ENCODE data around the gene TBC1D24. TPM values are rescaled to one million over a fixed set of nuclear protein-coding genes. Genes with fewer than 3 reads are reported as not detected.
A peak's percentile ranks its signal among the peaks of the same experiment; 100 is the strongest.

Gene TBC1D24
- total RNA-seq, result 10 to 100 TPM; 16.6 to 16.7 TPM

DNA sequence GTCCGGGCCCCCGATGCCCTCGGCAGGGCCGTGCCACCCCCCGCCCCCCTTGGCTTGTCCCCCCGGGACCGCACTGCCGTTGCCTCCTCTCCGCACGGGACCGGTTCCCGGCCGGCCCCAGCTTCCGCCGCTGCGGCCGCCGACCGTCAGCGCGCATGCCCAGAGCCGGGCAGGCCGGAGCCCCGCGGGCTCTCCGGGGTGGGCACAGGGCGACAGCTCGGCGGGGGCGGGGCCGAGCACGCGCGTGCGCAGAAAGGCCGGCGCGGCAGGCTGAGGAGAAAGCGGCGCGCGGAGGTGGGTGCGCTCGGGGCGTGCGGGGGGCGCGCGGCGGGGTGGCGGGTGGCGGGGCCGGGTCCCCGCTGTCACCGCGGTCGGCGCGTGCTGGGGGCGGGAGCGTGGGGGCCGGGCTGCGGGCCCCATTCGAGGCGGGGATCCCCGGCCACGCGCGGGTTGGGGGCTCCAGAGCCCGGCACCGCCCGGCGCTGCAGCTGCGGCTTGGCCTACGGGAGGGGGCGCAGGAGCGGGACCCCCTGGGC is at the start of gene TBC1D24:
Gene TBC1D24, plus strand, starts transcription at position 251 of the 536 bp plus-strand sequence. CDS start 21,022 bp downstream, outside the sequence.
- intact Hi-C loops (cut with micrococcal nuclease), result no loop called here
- Mint-ChIP-seq H3K36me3 (ENCODE audit: low read depth) (no peaks in the 10 kb centered on the region), H3K27ac (peak within 1 kb of the TSS; percentile 72), H3K4me3 (peak within 1 kb of the TSS; percentile 76), H3K4me1 (ENCODE audit: low read depth) (peaks cover 25% of the 10 kb centered on the region), H3K9me3 (no peaks in the 10 kb centered on the region), H3K27me3 (peaks cover 16% of the 10 kb centered on the region)
- ChIA-PET CTCF (interaction anchor here (1.0 to 1.7 kb wide), 2 partner anchors 13 to 15 kb away, joined by 3 to 5 read pairs; partner anchors contain the start of gene TEDC2), POLR2A (interaction anchor here (1.0 to 1.8 kb wide), 2 partner anchors 14 to 320 kb away, joined by 3 to 6 read pairs; no protein-coding TSS in a partner anchor)
- DNase-seq (peak; percentile 85), ATAC-seq (peak; percentile 72)
- TF ChIP-seq, protein P1, sequence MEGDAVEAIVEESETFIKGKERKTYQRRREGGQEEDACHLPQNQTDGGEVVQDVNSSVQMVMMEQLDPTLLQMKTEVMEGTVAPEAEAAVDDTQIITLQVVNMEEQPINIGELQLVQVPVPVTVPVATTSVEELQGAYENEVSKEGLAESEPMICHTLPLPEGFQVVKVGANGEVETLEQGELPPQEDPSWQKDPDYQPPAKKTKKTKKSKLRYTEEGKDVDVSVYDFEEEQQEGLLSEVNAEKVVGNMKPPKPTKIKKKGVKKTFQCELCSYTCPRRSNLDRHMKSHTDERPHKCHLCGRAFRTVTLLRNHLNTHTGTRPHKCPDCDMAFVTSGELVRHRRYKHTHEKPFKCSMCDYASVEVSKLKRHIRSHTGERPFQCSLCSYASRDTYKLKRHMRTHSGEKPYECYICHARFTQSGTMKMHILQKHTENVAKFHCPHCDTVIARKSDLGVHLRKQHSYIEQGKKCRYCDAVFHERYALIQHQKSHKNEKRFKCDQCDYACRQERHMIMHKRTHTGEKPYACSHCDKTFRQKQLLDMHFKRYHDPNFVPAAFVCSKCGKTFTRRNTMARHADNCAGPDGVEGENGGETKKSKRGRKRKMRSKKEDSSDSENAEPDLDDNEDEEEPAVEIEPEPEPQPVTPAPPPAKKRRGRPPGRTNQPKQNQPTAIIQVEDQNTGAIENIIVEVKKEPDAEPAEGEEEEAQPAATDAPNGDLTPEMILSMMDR (IDR thresholded peaks at IDR 0.05), result no peak

GRCh38 chr16:2425825-2426430 is 49.0 kb upstream of the TBC1D24 start:
- ChIA-PET POLR2A (no interaction called here), CTCF (interaction anchor here (1.3 kb wide), 1 partner anchor 15 kb away, joined by 3 read pairs; no protein-coding TSS in a partner anchor)
- Mint-ChIP-seq H3K27me3 (no peaks in the 10 kb centered on the region), H3K4me3 (no peak overlapping the region), H3K27ac (no peak overlapping the region), H3K36me3 (ENCODE audit: low read depth) (peaks cover 10% of the 10 kb centered on the region), H3K4me1 (ENCODE audit: low read depth) (peaks cover 19% of the 10 kb centered on the region), H3K9me3 (no peaks in the 10 kb centered on the region)
- TF ChIP-seq, protein P1 (IDR thresholded peaks at IDR 0.05), result no peak
- no peak for ATAC-seq
- intact Hi-C loops (cut with micrococcal nuclease), result loop anchor here (10.0 kb wide), 1 partner anchor 81 kb away; the partner anchor contains the start of gene ABCA3
- DNase-seq, result no peak

DNA sequence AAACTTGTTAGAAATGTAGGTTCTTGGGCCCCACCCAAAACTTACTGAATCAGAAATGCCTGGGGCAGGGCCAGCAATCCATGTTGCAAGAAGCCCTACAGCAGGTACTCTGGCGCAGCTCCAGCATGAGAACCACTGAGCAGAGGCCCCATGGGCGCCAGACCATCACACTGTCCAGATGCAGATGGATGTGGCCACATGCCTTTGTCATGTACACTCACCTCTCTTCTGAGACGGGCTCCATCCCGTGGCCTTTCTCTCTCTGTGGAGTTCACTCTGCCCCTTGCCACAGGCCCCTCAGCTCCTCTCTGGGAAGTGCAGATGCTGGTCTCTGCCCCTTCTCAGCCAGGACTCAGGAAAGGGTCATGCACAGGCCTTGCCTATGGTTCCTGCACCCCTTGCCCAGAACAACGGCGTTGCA is 48.0 kb upstream of the TBC1D24 start:
- TF ChIP-seq, protein P1 (IDR thresholded peaks at IDR 0.05), result no peak
- ATAC-seq (no peak), DNase-seq (no peak)
- no peaks in the 10 kb centered on the region for H3K27me3 Mint-ChIP-seq
- H3K9me3 Mint-ChIP-seq, result no peaks in the 10 kb centered on the region
- ChIA-PET CTCF (interaction anchor here (1.3 kb wide), 1 partner anchor 14 kb away, joined by 3 read pairs; no protein-coding TSS in a partner anchor), POLR2A (interaction anchor here (0.9 kb wide), 1 partner anchor 22 kb away, joined by 4 read pairs; no protein-coding TSS in a partner anchor)
- peaks cover 17% of the 10 kb centered on the region for H3K4me1 Mint-ChIP-seq (ENCODE audit: low read depth)
- intact Hi-C loops (cut with micrococcal nuclease), result loop anchor here (10.0 kb wide), 1 partner anchor 82 kb away; the partner anchor contains the start of gene ABCA3
- H3K27ac Mint-ChIP-seq, result no peak overlapping the region
- no peak overlapping the region for H3K4me3 Mint-ChIP-seq
- H3K36me3 Mint-ChIP-seq (ENCODE audit: low read depth), result peaks cover 13% of the 10 kb centered on the region

DNA sequence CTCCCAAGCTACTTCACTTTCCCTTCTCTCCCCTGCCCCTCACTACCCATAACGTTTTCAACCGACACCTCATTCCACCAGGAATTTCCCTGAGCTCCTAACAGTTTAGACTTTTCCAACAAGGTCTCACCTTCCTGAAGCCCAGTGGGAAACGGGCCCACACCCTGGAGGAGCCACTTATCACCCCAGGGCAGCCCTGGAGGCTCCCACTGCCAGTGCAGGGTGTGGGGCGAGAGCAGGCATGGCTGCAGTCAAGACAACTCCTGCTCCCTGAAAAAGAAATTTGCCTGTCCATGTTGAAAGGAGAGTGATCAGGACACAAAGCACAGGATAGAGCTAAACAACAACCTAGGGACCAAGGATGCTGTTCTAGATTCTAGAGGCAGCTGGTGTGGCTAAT is 47.4 kb upstream of the TBC1D24 start:
- Mint-ChIP-seq H3K36me3 (ENCODE audit: low read depth) (peaks cover 15% of the 10 kb centered on the region), H3K4me1 (ENCODE audit: low read depth) (peaks cover 15% of the 10 kb centered on the region), H3K27me3 (no peaks in the 10 kb centered on the region), H3K9me3 (no peaks in the 10 kb centered on the region), H3K4me3 (peak overlapping the region; percentile 88), H3K27ac (no peak overlapping the region)
- ATAC-seq (no peak), DNase-seq (no peak)
- POLR2A ChIA-PET, result interaction anchor here (0.9 kb wide), 1 partner anchor 22 kb away, joined by 4 read pairs; no protein-coding TSS in a partner anchor
- CTCF ChIA-PET, result interaction anchor here (0.8 to 1.9 kb wide), 3 partner anchors 10 to 78 kb away, joined by 3 to 7 read pairs (median 4); no protein-coding TSS in a partner anchor
- TF ChIP-seq, protein P1 (IDR thresholded peaks at IDR 0.05), result no peak
- intact Hi-C loops (cut with micrococcal nuclease), result loop anchor here (10.0 kb wide), 1 partner anchor 83 kb away; the partner anchor contains the start of gene ABCA3
